HCEC 1CT (cell line): ENCODE results near the gene ZBTB17.
A peak's percentile ranks its signal among the peaks of the same experiment; 100 is the strongest.
"Not testable (repeated sequence)": the region's sequence is repeated elsewhere in the genome, so short reads cannot be mapped to it uniquely, and the experiment has no call there.

Experiments
- DNase-seq: peaks from one replicate; pipeline ENCODE4 v3.0.0-alpha.2; 2017

The ZBTB17 gene

GRCh38 chr1:15985611-15986297 lies 9.9 kb upstream of the ZBTB17 start:
- DNase-seq: no peak

GRCh38 chr1:15983275-15983674 lies 7.4 kb upstream of the ZBTB17 start:
- no peak for DNase-seq

- DNase-seq: no peak
These were observed 5.8 kb upstream of the ZBTB17 start for GRCh38 chr1:15981679-15982078.

GRCh38 chr1:15977947-15978346 lies 2.0 kb upstream of the ZBTB17 start:
- DNase-seq: not testable (repeated sequence)

GRCh38 chr1:15975358-15975804 lies 520 bp downstream of the ZBTB17 start:
- DNase-seq: no peak

- no peak for DNase-seq
These were observed 1.0 kb downstream of the ZBTB17 start for GRCh38 chr1:15974855-15975254.

GRCh38 chr1:15973772-15974171 lies 2.1 kb downstream of the ZBTB17 start:
- no peak for DNase-seq

- DNase-seq: no peak
These were observed 3.5 kb downstream of the ZBTB17 start for GRCh38 chr1:15972409-15972808.

- DNase-seq: no peak
These were observed 5.0 kb downstream of the ZBTB17 start for GRCh38 chr1:15970911-15971310.

GRCh38 chr1:15969321-15969880 lies 6.5 kb downstream of the ZBTB17 start:
- DNase-seq: no peak

- DNase-seq: no peak
These were observed 7.7 kb downstream of the ZBTB17 start for GRCh38 chr1:15968172-15968571.

- DNase-seq: no peak
These were observed 9.0 kb downstream of the ZBTB17 start for GRCh38 chr1:15966956-15967344.

GRCh38 chr1:15966081-15966955 lies 9.6 kb downstream of the ZBTB17 start:
- peak; percentile 49 for DNase-seq

GRCh38 chr1:15965228-15965767 lies 10.6 kb downstream of the ZBTB17 start:
- peak; percentile 47 for DNase-seq

GRCh38 chr1:15963968-15964648 lies 11.8 kb downstream of the ZBTB17 start:
- DNase-seq: no peak

- no peak for DNase-seq
These were observed 12.4 kb downstream of the ZBTB17 start for GRCh38 chr1:15963363-15963967.

GRCh38 chr1:15962671-15963362 lies 13.1 kb downstream of the ZBTB17 start:
- DNase-seq: no peak

GRCh38 chr1:15962176-15962575 lies 13.7 kb downstream of the ZBTB17 start:
- no peak for DNase-seq

GRCh38 chr1:15961492-15961891 lies 14.4 kb downstream of the ZBTB17 start:
- DNase-seq: no peak

- DNase-seq: no peak
These were observed 15.1 kb downstream of the ZBTB17 start for GRCh38 chr1:15960808-15961207.

GRCh38 chr1:15959827-15960446 lies 16.0 kb downstream of the ZBTB17 start:
- no peak for DNase-seq
